Stomach (tissue), 9 donors: ENCODE measurements around the gene RELA. TPM values are rescaled to one million over a fixed set of nuclear protein-coding genes. Genes with fewer than 3 reads are reported as not detected.

Experiments used
- DNase-seq, 2 donors: peaks; one replicate each; pipeline versions ENCODE4 v3.0.0 to v3.0.0-alpha.2; 2013 to 2019
- H3K27ac ChIP-seq, 5 donors: fragments of 200-600 bp in 4 of 5; sonication (generic) in 4 of 5; one replicate each; pipeline ENCODE4 v1.5.1; 2013 to 2019; ENCODE audit warnings: mild to moderate bottlenecking in 1 of 5, moderate library complexity in 1 of 5
- H3K27me3 ChIP-seq, 3 donors: fragments of 200-600 bp; sonication (generic); one replicate each; pipeline ENCODE4 v1.5.1; 2017 to 2019; ENCODE audit warnings: mixed run types in 1 of 3
- H3K36me3 ChIP-seq, 4 donors: fragments of 200-600 bp; sonication (generic); 1 replicate in 3 of 4; 2 replicates in 1 of 4; pipeline ENCODE4 v1.5.1; 2016 to 2019
- H3K4me1 ChIP-seq, 4 donors: fragments of 200-600 bp; sonication (generic); one replicate each; pipeline ENCODE4 v1.5.1; 2016 to 2019
- H3K4me3 ChIP-seq, 4 donors: fragments of 200-600 bp; sonication (generic) in 3 of 4; one replicate each; pipeline ENCODE4 v1.5.1; 2016 to 2019; ENCODE audit warnings: mild to moderate bottlenecking in 1 of 4
- H3K9me3 ChIP-seq, 4 donors: fragments of 200-600 bp; sonication (generic); one replicate each; pipeline ENCODE4 v1.5.1; 2016 to 2019
- EP300 ChIP-seq: sonication (generic); formaldehyde crosslinking; IDR thresholded peaks from one replicate; pipeline ENCODE4 v1.6.1; 2017; ENCODE audit warnings: antibody characterized with exemption
- POLR2A ChIP-seq, 4 donors: fragments of 450-650 bp; IDR thresholded peaks; one replicate each; pipeline ENCODE4 v1.6.1; 2016; ENCODE audit warnings: antibody characterized with exemption in 4 of 4, control low read depth in 2 of 4, mild to moderate bottlenecking in 1 of 4, moderate library complexity in 1 of 4
- POLR2AphosphoS5 ChIP-seq, 3 donors: sonication (generic); formaldehyde crosslinking; IDR thresholded peaks; one replicate each; pipeline ENCODE4 v1.6.1; 2016; ENCODE audit warnings: antibody characterized with exemption in 3 of 3
- WGBS, 5 donors: extraction: QIAGEN DNeasy Blood & Tissue Kit in 3 of 5; methylation state at CpG; one replicate each; pipeline versions ENCODE4 v1.1.5 to v1.1.7; 2013 to 2018; 5-methylcytosine and 5-hydroxymethylcytosine counted together
- intact Hi-C: fragments of 100-400 bp; cut with DNase I; formaldehyde crosslinking; loops from one replicate; pipeline ENCODE4 v1.15.1; 2023; ENCODE audit warnings: low total_unique reads
- polyA plus RNA-seq, 3 donors: library from polyadenylated mRNA; stranded (reverse); fragments of 200-250 nt; gene quantifications; one replicate each; pipeline ENCODE4 v1.2.3, GENCODE V29; 2013
- total RNA-seq, 5 donors: library from RNA; depleted of rRNA; stranded (reverse); fragments of >200 nt; gene quantifications; one replicate each; pipeline versions ENCODE4 v1.1.0 to v1.2.3, GENCODE V29; 2014 to 2016
- TF ChIP-seq, protein P1 (sequence below), 7 experiments: fragments of 450-650 bp in 4 of 7; fragments of 200-600 bp in 3 of 7; sonication (generic) in 3 of 7; IDR thresholded peaks; one replicate each; pipeline ENCODE4 v1.5.1; 2016 to 2019; ENCODE audit warnings: antibody characterized with exemption in 7 of 7, control low read depth in 2 of 7, mild to moderate bottlenecking in 1 of 7
- donor health status: healthy with polysubstance abuse.
- donor health status: Bipolar disorder and iron deficiency.
- donor health status: healthy.

Gene RELA
- total and polyA plus RNA-seq, 8 donors, result 27.4 to 68.8 (median 46.6) TPM

DNA sequence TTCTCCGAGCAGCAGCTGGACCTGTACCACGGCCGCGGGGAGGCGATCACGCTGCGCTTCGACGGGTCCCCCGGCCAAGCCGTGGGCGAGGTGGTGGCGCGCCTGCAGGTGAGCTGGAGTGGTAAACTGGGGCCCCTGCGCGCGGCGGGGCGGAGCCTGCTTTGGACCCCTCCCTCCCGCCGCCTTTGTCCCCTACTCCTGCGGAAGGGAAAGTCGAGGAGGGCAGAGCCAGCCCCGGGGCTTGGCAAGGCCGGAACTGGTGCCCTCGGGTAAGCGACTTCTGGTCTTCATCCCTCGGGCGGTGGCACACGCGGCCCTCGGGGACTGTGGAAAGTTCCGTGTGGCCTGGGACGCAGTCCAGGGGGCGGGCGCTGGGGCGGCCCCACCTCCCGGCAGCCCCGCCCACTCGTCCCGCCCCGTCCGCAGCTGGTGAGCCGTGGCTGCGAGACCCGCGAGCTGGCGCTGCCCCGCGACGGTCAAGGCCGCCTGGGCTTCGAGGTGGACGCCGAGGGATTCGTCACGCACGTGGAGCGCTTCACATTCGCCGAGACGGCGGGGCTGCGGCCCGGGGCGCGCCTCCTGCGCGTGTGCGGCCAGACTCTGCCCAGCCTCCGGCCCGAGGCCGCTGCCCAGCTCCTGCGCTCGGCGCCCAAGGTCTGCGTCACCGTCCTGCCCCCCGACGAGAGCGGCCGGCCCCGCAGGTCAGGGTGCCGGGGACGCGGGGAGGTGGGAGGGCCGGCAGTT is 15.6 kb downstream of the RELA start:
- Histone ChIP-seq H3K27ac (peak overlapping the region; percentile 51 to 77 (median 65)), H3K9me3 (no peaks in the 10 kb centered on the region), H3K4me1 (peaks cover 28 to 72% (median 50%) of the 10 kb centered on the region in 4 donors), H3K4me3 (peak overlapping the region; percentile 40 to 60 (median 50)), H3K27me3 (no peaks in the 10 kb centered on the region), H3K36me3 (peaks cover 17 to 92% (median 80%) of the 10 kb centered on the region in 4 donors)
- TF ChIP-seq POLR2A (IDR thresholded peaks at IDR 0.05) (no peak), POLR2AphosphoS5 (IDR thresholded peaks at IDR 0.05) (peak in 1 of 3 donors; percentile 34)
- intact Hi-C loops, result no loop called here
- DNase-seq, result peak; percentile 78 to 84
- WGBS, 5 donors, result 24 to 52% (median 32%) methylated on average over 54 to 87 of the region's 87 CpGs

DNA sequence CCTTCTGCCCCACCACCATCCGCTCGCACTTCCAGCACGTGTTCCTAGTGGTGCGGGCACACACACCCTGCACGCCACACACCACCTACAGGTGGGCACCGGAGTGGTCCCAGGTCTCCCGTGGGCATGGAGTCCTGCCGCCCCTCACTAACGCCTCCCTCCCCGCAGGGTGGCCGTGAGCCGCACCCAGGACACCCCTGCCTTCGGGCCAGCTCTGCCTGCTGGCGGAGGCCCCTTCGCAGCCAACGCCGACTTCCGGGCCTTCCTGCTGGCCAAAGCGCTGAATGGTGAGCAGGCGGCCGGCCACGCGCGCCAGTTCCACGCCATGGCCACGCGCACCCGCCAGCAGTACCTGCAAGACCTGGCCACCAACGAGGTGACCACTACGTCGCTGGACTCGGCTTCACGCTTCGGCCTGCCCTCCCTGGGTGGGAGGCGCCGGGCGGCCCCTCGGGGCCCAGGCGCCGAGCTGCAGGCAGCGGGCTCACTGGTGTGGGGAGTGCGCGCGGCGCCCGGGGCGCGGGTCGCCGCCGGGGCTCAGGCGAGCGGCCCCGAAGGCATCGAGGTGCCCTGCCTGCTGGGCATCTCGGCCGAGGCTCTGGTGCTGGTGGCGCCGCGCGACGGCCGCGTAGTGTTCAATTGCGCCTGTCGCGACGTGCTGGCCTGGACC is 16.3 kb downstream of the RELA start:
- peak overlapping the region; percentile 40 to 60 (median 50) for H3K4me3 ChIP-seq
- no peaks in the 10 kb centered on the region for H3K9me3 ChIP-seq
- intact Hi-C loops, result no loop called here
- peaks cover 17 to 90% (median 85%) of the 10 kb centered on the region in 4 donors for H3K36me3 ChIP-seq
- H3K27ac ChIP-seq, result peak overlapping the region; percentile 51 to 77 (median 65)
- TF ChIP-seq EP300 (no peak), POLR2AphosphoS5 (IDR thresholded peaks at IDR 0.05) (no peak), POLR2A (IDR thresholded peaks at IDR 0.05) (no peak)
- TF ChIP-seq, protein P1, sequence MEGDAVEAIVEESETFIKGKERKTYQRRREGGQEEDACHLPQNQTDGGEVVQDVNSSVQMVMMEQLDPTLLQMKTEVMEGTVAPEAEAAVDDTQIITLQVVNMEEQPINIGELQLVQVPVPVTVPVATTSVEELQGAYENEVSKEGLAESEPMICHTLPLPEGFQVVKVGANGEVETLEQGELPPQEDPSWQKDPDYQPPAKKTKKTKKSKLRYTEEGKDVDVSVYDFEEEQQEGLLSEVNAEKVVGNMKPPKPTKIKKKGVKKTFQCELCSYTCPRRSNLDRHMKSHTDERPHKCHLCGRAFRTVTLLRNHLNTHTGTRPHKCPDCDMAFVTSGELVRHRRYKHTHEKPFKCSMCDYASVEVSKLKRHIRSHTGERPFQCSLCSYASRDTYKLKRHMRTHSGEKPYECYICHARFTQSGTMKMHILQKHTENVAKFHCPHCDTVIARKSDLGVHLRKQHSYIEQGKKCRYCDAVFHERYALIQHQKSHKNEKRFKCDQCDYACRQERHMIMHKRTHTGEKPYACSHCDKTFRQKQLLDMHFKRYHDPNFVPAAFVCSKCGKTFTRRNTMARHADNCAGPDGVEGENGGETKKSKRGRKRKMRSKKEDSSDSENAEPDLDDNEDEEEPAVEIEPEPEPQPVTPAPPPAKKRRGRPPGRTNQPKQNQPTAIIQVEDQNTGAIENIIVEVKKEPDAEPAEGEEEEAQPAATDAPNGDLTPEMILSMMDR (IDR thresholded peaks at IDR 0.05), result no peak
- H3K27me3 ChIP-seq, result no peaks in the 10 kb centered on the region
- WGBS, 5 donors, result 68 to 92% (median 76%) methylated on average over 27 to 68 of the region's 68 CpGs
- no peak for DNase-seq
- peaks cover 27 to 72% (median 50%) of the 10 kb centered on the region in 4 donors for H3K4me1 ChIP-seq

DNA sequence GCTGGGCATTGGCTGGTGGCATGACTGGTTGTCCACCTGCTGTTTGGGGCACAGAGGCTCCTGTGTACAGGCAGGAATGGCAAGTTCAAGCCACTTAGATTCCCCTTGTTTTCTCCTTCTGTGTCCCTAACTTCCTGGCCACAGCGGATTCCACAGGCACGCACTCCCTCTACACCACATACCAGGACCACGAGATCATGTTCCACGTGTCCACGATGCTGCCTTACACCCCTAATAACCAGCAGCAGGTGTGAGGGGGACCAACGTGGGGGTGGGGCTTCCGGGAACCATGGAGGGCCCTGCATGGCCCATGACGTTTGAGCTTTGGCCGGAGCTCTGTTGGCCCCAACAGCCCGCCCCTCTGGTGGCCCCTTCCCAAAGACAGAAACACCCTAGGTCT is 17.0 kb downstream of the RELA start:
- no peaks in the 10 kb centered on the region for H3K9me3 ChIP-seq
- intact Hi-C loops, result no loop called here
- H3K4me3 ChIP-seq, result no peak overlapping the region
- TF ChIP-seq POLR2A (IDR thresholded peaks at IDR 0.05) (no peak), POLR2AphosphoS5 (IDR thresholded peaks at IDR 0.05) (no peak), EP300 (no peak)
- TF ChIP-seq, protein P1 (IDR thresholded peaks at IDR 0.05), result no peak
- H3K4me1 ChIP-seq, result peaks cover 20 to 72% (median 50%) of the 10 kb centered on the region in 4 donors
- H3K36me3 ChIP-seq, result peaks cover 17 to 93% (median 82%) of the 10 kb centered on the region in 4 donors
- DNase-seq, result no peak
- 73 to 77% (median 75%) methylated on average over 10 of the region's 10 CpGs for WGBS, 5 donors
- no peaks in the 10 kb centered on the region for H3K27me3 ChIP-seq
- H3K27ac ChIP-seq, result no peak overlapping the region

DNA sequence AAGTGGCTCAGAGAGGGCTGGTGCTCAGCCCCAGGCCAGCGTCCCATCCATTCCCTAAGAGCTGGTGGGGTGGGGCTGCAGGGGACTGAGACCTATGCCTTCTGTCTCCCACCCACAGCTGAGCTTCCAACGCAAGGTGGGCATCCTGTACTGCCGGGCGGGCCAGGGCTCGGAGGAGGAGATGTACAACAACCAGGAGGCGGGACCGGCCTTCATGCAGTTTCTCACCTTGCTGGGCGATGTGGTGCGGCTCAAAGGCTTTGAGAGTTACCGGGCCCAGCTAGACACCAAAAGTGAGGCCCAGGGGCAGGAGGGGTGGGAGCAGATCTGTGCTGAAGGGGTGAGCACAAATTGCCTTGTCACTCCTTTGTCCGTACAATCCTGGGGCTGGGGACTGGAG is 17.9 kb downstream of the RELA start:
- H3K4me1 ChIP-seq, result peaks cover 11 to 72% (median 50%) of the 10 kb centered on the region in 4 donors
- no peaks in the 10 kb centered on the region for H3K9me3 ChIP-seq
- no peak for DNase-seq
- peaks cover 10 to 84% (median 74%) of the 10 kb centered on the region in 4 donors for H3K36me3 ChIP-seq
- no peak overlapping the region for H3K4me3 ChIP-seq
- no peak overlapping the region for H3K27ac ChIP-seq
- 82 to 94% (median 85%) methylated on average over 10 to 11 of the region's 11 CpGs for WGBS, 5 donors
- no peaks in the 10 kb centered on the region for H3K27me3 ChIP-seq
- intact Hi-C loops, result no loop called here
- TF ChIP-seq, protein P1 (IDR thresholded peaks at IDR 0.05), result no peak
- TF ChIP-seq POLR2A (IDR thresholded peaks at IDR 0.05) (no peak), POLR2AphosphoS5 (IDR thresholded peaks at IDR 0.05) (no peak), EP300 (no peak)
